Natural killer cell (primary cell): ENCODE results near the gene EEFSEC. TPM values are rescaled to one million over a fixed set of nuclear protein-coding genes. Genes with fewer than 3 reads are reported as not detected.

Experiments
- ATAC-seq, 3 donors: fragments of 150-1000 bp in 2 of 3; fragments of 200-7000 bp in 1 of 3; cut with Tn5 transposase; 1 replicate in 1 of 3; 2 replicates in 2 of 3; pipeline ENCODE4 v1.10.0; 2021; ENCODE audit warnings: mild to moderate bottlenecking in 2 of 3, moderate library complexity in 2 of 3
- DNase-seq, 2 donors: peaks; one replicate each; pipeline versions ENCODE4 v3.0.0 to v3.0.0-alpha.2; 2013 to 2021; ENCODE audit warnings: mixed read lengths in 1 of 2
- H3K27ac ChIP-seq: one replicate; pipeline ENCODE4 v1.5.1; 2013; ENCODE audit warnings: mild to moderate bottlenecking, low read length
- H3K27me3 ChIP-seq: one replicate; pipeline ENCODE4 v1.6.1; 2013; ENCODE audit warnings: low read length; ENCODE audit not compliant: control insufficient read depth, insufficient read depth
- H3K36me3 ChIP-seq: one replicate; pipeline ENCODE4 v1.6.1; 2013; ENCODE audit warnings: low read length; ENCODE audit not compliant: control insufficient read depth, insufficient read depth
- H3K4me1 ChIP-seq: one replicate; pipeline ENCODE4 v1.6.1; 2013; ENCODE audit warnings: low read length; ENCODE audit not compliant: control insufficient read depth, insufficient read depth
- H3K4me3 ChIP-seq: one replicate; pipeline ENCODE4 v1.5.1; 2013; ENCODE audit warnings: low read length
- H3K9me3 ChIP-seq: one replicate; pipeline ENCODE4 v1.6.1; 2013; ENCODE audit warnings: low read length; ENCODE audit not compliant: control insufficient read depth, insufficient read depth
- H3K27ac Mint-ChIP-seq, 2 donors: one replicate each; pipeline ENCODE4 v1.8.0; 2022; ENCODE audit warnings: mild to moderate bottlenecking in 2 of 2, mixed read lengths in 2 of 2, moderate library complexity in 1 of 2
- H3K27me3 Mint-ChIP-seq, 2 donors: one replicate each; pipeline ENCODE4 v1.8.0; 2022; ENCODE audit warnings: low read depth in 2 of 2, mixed read lengths in 2 of 2
- H3K36me3 Mint-ChIP-seq: one replicate; pipeline ENCODE4 v1.8.0; 2022; ENCODE audit warnings: mixed read lengths
- H3K4me1 Mint-ChIP-seq, 2 donors: one replicate each; pipeline ENCODE4 v1.8.0; 2022; ENCODE audit warnings: mixed read lengths in 2 of 2
- H3K4me3 Mint-ChIP-seq: one replicate; pipeline ENCODE4 v1.8.0; 2022; ENCODE audit warnings: mild to moderate bottlenecking, moderate library complexity, mixed read lengths
- H3K9me3 Mint-ChIP-seq, 2 donors: one replicate each; pipeline ENCODE4 v1.8.0; 2022; ENCODE audit warnings: mixed read lengths in 2 of 2
- CTCF ChIP-seq: fragments of 200-600 bp; IDR thresholded peaks from one replicate; pipeline ENCODE4 v1.8.0; 2022; ENCODE audit warnings: antibody characterized with exemption
- WGBS: methylation state at CpG from one replicate; pipeline ENCODE4 v1.1.7; 2013; ENCODE audit warnings: missing lambda C conversion rate; ENCODE audit not compliant: insufficient coverage; 5-methylcytosine and 5-hydroxymethylcytosine counted together
- intact Hi-C: fragments of 100-400 bp; cut with micrococcal nuclease; formaldehyde crosslinking; loops from one replicate; pipeline ENCODE4 v1.14.2; 2022
- total RNA-seq, 4 donors: library from RNA; stranded (reverse); fragments of 120-200 nt in 1 of 4; gene quantifications; one replicate each; pipeline versions ENCODE4 v1.2.3 to v1.2.4, GENCODE V29; 2013 to 2022

EEFSEC gene
- total RNA-seq, 3 donors from 2014 or later (not counting 1 experiment from before 2014, with no cell fraction given), result 16.7 to 18.9 (median 17.6) TPM

GRCh38 chr3:128392818-128393544 lies 239.7 kb downstream of the EEFSEC start:
- intact Hi-C loops, result no loop called here
- Histone ChIP-seq H3K4me3 (no peak overlapping the region), H3K36me3 (no peaks in the 10 kb centered on the region), H3K9me3 (no peaks in the 10 kb centered on the region), H3K27me3 (no peaks in the 10 kb centered on the region), H3K27ac (no peak overlapping the region), H3K4me1 (no peaks in the 10 kb centered on the region)
- Mint-ChIP-seq H3K36me3 (no peaks in the 10 kb centered on the region), H3K27ac (no peak overlapping the region), H3K27me3 (no peaks in the 10 kb centered on the region), H3K4me3 (no peak overlapping the region), H3K4me1 (peaks cover 5 to 12% of the 10 kb centered on the region in 2 donors), H3K9me3 (no peaks in the 10 kb centered on the region)
- 93% methylated on average over 7 of the region's 7 CpGs for WGBS
- no peak for ATAC-seq
- TF ChIP-seq CTCF, result no peak
- DNase-seq, result no peak

GRCh38 chr3:128394033-128394432 lies 240.8 kb downstream of the EEFSEC start:
- intact Hi-C loops, result no loop called here
- H3K27me3 ChIP-seq, result no peaks in the 10 kb centered on the region
- 94% methylated on average over 8 of the region's 9 CpGs for WGBS
- H3K27ac Mint-ChIP-seq, result no peak overlapping the region
- peaks cover 0 to 12% of the 10 kb centered on the region in 2 donors for H3K4me1 Mint-ChIP-seq
- H3K4me3 Mint-ChIP-seq, result no peak overlapping the region
- H3K27ac ChIP-seq, result no peak overlapping the region
- H3K36me3 ChIP-seq, result no peaks in the 10 kb centered on the region
- H3K9me3 Mint-ChIP-seq, result no peaks in the 10 kb centered on the region
- H3K27me3 Mint-ChIP-seq, result no peaks in the 10 kb centered on the region
- H3K4me3 ChIP-seq, result no peak overlapping the region
- ATAC-seq, result no peak
- H3K36me3 Mint-ChIP-seq, result no peaks in the 10 kb centered on the region
- H3K9me3 ChIP-seq, result no peaks in the 10 kb centered on the region
- H3K4me1 ChIP-seq, result no peaks in the 10 kb centered on the region
- TF ChIP-seq CTCF, result no peak
- DNase-seq, result no peak

GRCh38 chr3:128395046-128395445 lies 241.8 kb downstream of the EEFSEC start:
- 95% methylated on average over 6 of the region's 6 CpGs for WGBS
- ATAC-seq, result no peak
- no peak overlapping the region for H3K4me3 Mint-ChIP-seq
- Histone ChIP-seq H3K9me3 (no peaks in the 10 kb centered on the region), H3K36me3 (no peaks in the 10 kb centered on the region), H3K4me1 (no peaks in the 10 kb centered on the region), H3K4me3 (no peak overlapping the region), H3K27me3 (no peaks in the 10 kb centered on the region), H3K27ac (no peak overlapping the region)
- H3K36me3 Mint-ChIP-seq, result no peaks in the 10 kb centered on the region
- TF ChIP-seq CTCF, result no peak
- no peaks in the 10 kb centered on the region for H3K9me3 Mint-ChIP-seq
- no peak for DNase-seq
- no peak overlapping the region for H3K27ac Mint-ChIP-seq
- H3K4me1 Mint-ChIP-seq, result peaks cover 0 to 12% of the 10 kb centered on the region in 2 donors
- intact Hi-C loops, result no loop called here
- no peaks in the 10 kb centered on the region for H3K27me3 Mint-ChIP-seq
